GM21723 (cell line): ENCODE data around the gene PDIA6.
"Not testable (repeated sequence)": the region's sequence is repeated elsewhere in the genome, so short reads cannot be mapped to it uniquely, and the experiment has no call there.

Experiments used
- ATAC-seq: cut with Tn5 transposase; IDR thresholded peaks from one replicate; pipeline ENCODE4 v1.9.1; 2021; ENCODE audit warnings: mild to moderate bottlenecking, moderate library complexity; ENCODE audit not compliant: unreplicated experiment

Gene PDIA6

DNA sequence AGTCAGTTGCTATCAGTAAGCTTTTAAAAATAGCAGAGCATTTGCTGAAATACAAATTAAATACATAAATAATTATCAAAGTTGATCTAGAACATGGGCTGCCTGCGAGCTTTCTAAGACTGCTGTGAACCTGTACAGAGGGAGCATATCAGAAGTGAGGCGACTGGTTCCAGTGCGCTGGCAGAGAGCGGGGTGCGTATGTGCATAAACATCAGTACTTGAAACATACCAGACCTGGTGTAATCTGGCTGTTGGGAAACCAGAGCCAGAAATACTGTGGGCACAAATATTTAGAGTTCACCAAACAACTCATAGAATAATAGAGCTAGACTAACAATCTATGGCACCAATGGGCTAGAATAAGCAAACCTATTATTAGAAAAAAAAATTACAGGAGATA is 27.3 kb downstream of the PDIA6 start:
- no peak for ATAC-seq

DNA sequence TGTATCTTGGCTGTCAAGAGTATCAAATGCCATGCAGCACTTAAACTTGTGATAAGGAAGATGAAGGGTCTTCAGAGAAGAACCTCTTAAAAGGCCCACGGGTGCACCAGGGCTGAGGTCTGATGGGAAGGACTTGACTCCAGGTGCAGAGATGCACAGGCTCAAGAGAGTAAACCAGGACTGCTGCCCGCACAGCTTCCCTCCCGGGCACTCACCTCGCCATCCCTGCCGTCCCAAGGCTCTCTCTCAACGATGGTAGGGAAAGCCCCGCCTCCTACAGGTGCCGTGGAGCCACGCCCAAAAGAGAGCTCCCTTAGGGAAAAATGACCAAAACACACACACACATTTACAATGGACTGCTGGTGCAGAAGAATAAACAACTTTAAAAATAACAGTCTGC is 27.9 kb downstream of the PDIA6 start:
- ATAC-seq = no peak

DNA sequence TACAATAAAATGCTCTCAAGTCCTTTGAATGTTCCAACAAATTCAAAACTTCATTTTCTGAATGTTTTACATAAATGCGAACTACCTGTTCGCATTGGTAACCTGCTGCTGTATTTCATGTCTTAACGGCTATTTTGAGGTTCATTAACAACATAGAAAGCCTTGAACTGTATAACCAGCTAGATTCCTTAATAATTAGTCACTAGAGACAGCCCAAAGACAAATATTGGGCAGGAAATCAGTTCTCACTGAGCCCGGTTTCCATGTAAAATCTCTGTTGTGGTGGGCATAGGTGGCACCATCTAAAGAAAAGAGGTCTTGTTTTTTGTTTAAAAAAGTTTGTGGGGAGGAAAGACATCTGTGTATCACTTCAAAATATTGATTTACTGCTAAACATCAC is 29.2 kb downstream of the PDIA6 start:
- ATAC-seq = no peak

DNA sequence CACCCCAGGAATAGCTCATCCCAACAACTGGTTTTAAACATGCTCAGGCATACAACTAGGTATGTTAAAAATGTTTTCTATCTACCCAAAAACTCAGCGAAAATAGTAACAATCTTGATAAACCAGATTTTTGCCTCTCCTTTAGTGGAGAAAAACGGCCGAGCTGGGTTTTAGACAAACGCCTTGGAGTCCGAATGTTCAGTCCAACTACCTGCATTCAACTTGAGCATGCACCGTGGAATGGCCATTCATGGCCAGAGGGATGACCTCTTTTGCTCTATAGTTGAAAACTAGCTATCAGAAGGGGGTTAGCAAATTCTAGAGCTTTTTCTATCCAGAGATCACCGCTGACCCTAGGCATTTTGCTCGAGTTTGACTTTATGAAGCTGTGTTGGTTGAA is 30.8 kb downstream of the PDIA6 start:
- no peak for ATAC-seq

DNA sequence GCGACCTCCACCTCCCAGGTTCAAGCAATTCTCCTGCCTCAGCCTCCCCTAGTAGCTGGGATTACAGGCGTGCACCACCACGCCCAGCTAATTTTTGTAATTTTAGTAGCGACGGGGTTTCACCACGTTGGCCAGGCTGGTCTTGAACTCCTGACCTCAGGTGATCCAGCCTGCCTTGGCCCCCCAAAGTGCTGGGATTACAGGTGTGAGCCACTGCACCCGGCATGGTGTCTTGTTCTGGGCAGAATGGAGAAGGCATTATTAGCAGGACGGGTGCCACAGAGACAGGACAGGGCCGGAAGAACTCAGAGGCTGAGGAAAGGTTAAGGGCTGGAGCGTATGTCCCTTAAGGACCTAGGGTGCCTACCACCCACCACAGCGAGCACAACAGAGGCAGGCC is 31.8 kb downstream of the PDIA6 start:
- ATAC-seq = not testable (repeated sequence)

DNA sequence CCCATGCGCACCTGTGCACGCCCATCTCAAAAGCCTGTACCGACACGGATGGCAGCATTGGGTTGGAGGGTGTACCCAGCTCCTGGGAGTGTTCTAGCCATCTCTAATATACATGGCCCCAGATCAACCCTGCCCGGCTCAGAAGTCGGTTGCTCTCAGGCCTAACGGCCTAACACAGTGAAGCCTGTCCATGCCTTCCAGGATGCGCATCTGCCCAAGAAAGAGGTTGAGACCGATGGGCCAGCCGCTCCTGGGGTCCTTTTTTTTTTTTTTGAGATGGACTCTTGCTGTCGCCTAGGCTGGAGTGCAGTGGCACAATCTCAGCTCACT is 32.1 kb downstream of the PDIA6 start:
- no peak for ATAC-seq

DNA sequence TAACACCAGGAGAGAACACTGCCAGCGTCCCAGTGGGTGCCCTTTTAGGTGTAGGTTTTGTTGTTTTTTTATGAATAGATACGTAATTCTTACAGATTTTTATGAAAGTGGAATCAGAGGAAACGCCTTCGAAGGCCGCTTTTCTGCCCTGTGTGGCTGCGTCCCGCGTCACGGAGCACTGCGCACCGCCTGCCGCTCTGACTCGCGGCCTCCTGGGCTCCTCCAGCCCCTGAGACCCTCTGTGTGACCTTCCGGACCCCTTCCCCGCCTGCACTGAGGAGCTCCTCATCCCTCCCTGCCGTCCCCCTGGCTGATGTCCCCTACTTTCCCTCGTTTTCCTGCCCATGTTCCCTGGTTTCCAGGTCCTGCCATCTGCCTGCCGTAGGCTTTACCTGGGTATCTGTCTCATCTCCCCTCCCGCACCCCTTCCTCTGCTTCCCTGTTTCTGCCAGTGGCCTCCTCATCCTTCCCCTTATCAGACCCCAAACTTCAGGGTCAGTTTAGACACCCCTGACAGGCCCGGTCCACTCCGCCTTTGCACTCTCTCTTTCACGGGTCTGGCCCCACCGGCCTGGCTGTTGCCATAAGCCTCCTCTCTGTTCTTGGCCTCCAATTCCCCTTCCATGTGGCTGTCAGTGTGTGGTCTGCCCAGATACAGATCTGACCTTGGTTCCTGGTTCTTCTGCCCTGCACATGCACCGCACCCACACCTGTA is 32.7 kb downstream of the PDIA6 start:
- ATAC-seq = no peak

DNA sequence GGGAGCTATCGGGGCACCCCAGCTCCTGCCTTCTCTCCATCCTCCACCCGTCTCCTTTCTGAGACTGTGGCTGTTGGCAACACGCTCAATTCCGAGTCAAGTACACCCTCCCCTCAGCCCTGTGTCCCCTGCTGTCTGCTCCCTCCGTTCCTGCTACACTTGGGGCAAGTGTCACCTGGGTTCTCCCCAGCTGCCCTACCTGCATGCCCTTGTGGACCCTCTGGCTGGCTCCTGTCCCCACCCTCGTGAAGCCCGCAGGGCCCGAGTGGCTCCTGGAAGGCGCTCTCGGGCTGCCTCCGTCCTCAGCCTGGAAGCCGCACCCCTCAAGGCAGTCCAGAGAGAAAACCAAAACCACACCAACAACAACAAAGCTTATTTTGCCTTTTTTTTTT is 33.9 kb downstream of the PDIA6 start:
- no peak for ATAC-seq

DNA sequence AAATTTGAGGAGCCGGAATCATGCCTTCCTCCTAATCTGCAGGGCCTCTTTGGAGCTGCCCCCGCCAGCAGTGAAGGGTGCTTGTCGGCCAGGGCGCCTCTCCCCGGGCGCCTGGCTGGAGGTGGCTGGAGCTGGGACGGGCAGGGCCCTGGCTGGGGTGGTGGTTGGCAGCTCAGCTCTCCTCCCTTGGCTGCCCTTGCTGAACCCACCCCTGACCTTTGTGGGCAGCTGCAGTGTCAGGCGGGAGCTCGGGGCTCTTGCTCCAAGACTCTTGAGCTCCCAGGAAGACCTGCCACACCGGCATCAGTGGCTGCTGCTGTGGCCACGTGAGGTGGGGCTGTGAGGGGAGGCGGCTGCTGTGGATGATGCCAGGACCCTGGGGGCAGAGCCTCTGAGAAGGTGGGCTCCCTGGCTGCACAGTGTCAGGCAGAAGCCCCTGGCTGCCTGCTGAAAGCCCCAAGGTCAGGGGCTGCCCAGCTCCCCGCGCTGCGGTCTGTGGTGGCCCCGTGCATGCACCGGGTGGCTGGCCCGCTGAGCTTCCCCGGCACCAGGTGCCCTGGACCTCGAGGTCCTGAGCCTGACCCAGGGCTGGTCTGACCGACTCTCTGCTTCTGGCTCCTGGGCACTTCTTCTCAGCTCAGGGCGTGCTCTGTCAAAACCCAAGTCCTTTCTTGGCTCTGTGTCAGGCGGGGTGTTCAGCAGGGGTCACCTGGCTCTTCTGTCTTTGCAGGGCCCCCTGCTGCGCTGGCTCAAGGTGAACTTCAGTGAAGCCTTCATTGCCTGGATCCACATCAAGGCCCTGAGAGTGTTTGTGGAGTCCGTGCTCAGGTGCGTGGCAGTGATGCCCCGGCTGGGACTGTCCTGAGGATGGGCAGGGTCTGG is 34.5 kb downstream of the PDIA6 start:
- no peak for ATAC-seq

DNA sequence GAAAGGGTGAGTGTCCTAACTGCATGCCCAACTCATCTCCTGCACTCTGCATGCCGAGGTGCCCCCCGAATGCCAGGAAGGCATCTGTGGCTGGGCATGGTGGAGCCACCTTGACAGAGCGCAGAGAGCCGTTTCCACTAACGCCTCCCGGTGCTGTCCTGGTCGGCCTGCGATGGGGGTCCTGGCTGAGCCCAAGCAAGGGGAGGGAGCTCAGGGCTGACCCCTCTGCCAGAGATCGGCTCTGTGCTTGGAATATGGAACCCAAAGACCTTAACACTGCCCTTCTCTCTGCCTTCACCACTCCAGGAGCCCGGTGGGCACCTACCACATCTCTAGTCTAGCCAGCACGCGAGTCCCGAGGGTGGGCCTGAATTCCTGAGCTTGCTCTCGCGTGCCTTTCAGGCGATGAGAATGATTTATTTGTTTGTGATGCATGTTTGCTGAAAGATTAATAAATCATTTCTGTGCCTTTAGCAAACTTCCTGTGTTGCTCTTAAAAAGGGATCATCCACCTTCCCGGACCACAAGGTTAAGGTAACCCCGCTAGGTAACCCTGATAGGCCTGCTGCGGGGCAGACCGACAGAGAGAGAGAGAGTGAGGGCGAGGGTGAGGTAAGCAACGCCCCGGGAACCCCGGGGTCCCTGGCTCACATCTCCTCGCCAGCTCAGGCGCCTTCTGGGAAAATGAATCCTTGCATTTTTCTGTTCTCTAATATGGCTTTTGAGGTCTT is 35.3 kb downstream of the PDIA6 start:
- ATAC-seq = no peak

DNA sequence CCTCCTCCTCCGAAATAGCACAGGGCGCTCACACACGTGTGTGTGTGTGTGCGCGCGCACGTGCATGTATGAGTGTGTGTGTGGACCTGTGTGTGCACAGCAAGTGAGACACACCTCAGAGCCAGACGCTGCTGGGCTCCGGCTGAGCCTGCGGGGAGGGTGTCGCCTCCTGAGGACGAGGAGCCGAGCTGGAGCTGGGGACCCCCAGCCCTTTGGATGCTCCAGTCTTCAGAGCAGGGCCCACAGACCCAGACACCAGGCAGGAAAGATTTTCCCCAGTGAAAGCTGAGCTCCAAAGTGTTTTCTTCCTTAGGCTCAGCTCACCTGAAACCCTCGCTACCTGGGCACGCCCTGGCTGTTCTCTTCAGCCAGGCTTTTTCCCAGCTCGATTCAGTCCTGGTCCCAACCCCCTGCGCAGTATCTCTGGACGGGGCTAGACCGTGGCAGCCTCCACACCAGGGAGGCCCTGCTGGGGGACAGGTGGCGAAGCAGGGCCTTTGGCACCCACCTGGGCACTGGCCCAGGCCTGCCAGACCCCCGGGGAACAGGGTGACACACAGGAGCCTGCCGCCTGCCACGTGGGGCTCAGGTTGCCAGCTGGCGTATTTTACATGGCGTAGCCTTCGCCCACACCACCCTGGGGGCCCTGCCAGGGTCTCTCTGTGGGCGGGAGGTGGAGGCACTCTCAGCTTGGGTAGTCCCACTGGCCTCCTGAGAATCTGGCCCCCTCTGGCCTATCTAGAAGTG is 36.2 kb downstream of the PDIA6 start:
- no peak for ATAC-seq

DNA sequence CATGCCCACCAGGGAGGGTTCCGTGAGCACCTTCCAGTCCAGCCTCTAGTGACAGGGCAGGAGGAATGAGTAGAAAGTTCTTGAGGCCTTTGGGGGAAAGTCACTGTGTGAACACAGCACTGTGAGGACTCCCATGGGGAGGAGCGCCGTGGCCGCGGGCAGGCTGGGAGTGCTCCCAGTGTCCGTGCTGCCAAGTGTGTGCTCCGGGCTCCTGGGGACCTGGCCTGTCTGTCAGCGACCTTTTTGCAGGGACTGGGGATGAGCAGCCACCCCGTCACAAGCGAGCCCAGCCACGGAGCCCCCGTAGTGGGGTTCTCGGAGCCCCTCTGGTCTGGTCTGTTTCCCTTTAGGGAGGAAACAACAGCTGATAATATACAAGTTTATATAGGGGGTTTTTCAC is 36.8 kb downstream of the PDIA6 start:
- no peak for ATAC-seq

DNA sequence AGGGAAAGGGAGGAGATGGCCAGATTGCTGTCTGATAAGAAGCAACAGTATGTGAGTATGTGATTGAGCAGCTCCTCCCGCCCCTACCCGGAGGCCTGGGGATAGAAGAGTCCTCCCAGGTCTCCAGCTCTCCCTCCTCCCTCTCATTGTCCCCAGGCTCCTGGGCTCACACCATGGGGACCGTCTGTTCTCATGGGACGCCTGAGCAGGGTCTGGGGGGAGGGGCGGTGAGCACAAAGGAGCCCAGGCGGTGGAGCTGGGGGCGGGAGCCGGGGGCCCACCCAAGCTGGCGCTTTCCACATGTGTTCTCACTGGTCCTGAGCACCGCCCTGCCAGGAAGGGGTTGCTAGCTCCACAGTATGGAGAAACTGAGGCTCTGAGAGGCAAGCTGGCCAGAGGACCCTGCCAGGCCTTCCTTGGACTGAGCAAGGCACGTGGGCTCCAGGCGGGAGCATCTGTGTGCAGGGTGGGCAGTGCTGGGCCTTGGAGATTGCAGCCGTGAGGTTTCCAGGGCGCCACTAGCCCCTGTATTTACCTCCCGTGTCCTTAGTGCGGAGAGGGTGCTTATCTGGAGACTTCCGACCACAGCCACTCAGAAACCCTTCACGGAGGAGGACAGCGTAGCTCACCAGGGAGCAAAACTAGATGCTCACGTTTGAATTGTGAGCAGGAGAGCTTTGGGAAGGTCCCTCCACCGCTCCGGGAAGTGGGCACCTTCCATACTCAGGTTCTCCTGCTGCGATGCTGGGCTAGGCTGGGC is 37.4 kb downstream of the PDIA6 start:
- no peak for ATAC-seq

DNA sequence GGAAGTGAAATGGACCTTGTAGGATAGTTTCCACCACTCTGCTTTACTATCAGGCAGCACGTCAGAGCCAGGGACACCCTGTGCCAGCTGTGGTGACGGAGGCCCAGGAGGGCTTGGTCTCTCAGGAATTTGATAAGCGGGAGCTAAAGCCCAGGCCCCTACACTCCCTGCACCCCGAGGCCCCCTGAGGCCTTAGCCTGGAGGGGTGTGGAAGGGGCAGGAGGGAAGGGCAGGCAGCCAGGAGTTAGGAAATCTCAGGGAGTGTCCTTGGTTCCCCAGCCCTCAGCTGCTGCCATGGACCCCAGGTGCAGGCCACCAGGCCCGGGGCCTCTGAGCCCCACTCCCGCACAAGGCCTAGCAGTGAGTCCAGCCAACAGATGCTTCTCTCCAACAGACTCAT is 38.2 kb downstream of the PDIA6 start:
- no peak for ATAC-seq

DNA sequence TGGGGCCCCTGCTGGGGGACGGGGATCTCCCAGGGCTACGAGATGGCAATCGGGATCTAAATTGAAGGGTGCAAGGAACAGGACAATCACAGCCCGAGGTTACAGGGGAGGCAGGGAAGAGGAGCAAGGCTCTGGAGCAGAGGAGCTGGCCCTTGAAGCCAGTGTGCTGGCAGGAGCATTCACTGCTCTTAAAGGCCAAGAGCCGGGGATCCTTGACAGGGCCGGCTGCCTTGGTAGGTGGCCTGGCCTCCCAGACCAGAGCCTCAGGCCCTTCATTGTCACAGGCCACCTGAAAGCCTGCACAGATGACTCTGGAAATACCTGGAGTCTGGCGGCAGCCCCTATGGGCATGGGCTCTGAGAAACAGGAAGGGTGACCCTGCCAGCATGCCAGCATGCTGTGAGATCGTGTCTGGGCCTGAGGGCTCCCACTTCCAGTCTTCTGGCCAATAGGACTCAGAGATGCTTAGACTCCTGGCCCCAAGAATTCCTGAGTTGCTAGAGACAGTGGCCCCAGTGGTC is 38.7 kb downstream of the PDIA6 start:
- ATAC-seq = no peak

DNA sequence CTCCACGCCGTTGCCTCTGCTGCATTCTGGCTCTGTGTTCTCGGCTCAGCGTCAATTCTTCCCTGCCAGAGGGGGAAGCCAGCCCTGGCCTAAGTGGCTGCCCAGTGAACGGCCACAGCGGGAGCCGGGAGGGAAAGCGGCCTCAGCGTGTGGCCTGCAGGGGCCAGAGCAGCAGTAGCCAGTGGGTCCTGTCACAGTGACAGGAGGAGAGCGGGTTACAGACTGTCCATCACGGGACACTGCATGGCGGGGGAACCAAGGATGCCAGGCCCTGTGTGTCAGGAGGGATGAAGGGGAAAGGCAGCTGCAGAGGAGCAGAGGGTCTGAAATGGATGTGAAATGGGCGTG is 39.7 kb downstream of the PDIA6 start:
- no peak for ATAC-seq

DNA sequence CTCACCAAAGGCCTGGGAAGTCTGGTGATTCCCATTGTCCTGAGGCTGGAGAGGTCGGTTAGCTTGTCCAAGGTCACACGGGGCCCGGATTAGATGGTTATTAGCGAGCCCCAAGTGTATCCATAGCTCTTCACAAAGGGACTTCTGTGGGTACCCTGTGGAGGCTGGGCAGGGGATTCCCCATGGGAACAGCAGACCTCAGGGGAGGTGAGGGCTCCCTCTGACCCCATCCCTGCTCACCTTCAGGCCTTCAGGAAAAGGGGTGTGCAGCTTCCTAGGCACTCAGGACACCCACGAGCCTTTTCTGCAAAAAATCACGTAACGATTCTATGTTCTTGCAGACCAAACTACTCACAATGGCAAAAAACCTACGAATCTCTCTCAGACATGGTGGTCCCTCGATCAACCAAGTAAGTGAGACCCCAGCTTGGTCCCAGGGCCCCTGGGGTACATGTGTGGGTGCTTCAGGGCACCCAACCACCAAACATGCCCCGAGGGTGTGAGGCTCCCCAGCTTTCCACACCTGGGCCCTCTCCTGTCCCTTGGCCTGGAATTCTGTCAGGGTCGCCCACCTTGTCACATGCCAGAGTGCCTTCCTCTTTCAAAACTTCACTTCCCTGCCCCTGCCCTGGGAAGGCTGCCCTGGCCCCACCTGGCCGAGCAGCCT is 40.3 kb downstream of the PDIA6 start:
- no peak for ATAC-seq

DNA sequence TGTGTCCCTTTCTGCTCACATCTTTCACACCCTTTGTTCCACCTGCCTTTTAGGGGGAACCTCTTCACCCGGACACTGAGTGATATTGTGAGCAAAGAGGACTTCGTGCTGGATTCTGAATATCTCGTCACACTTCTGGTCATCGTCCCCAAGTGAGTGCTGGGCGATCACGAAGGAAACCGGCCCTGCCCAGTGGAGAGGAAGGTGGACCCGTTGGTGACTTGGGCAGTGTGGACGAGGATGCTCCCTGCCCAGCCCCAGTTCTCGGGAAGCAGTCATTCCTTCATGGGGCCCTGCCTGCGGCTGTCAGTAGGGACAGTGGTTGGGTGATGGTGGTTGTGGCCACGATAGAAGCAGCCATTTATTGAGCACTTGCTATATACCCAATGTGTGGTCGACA is 40.8 kb downstream of the PDIA6 start:
- ATAC-seq = no peak

DNA sequence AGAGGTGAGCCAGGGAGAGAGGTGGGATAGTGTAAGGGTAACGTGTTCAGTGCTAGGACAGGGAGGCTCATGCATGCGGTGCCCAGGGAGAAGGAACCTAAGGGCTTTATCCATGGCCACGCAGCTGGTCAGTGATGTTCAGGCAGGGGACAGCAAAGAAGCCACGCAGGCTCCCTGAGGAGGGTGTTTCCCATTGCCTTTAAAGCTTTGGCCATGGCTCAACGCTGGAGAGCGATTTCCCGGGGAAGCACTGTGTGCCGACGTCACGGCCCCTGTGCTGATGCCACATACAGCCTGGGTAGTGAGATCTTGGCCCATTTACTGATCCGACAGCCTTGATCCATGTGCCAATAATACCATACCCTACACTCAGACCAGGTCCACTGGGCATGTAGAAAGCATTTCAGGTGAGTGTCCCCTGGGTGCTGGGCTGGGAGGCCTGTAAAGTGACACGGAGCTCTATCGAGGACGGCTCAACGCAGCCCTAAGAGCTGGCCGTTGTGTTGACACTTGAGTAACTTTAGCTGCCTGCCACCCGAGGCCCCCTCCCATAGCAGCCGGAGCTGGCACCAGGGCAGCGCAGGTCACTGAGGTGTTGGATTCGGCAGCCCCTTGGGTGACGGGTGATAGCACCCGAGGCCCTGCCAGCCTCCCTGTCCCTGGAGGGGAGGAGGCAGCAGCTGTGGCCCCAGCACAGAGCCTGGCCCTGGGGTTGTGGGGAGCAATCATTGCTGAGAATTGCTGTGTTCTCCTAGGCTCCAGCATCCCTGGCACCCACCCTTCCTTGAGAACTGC is 41.4 kb downstream of the PDIA6 start:
- ATAC-seq = no peak
